Mammary epithelial cell (primary cell): Measurements from ENCODE around the gene RTN4RL1.

Experiments used
- EZH2 ChIP-seq: IDR thresholded peaks from 2 replicates; pipeline ENCODE4 v1.6.1; 2012; ENCODE audit warnings: low read length, inconsistent platforms, borderline replicate concordance
- TF ChIP-seq, protein P1 (sequence below), 2 donors: IDR thresholded peaks in 1 of 2; conservative IDR thresholded peaks in 1 of 2; 2 replicates each; pipeline ENCODE4 v1.5.1; 2011 to 2012; ENCODE audit warnings: inconsistent platforms in 2 of 2, low read length in 2 of 2, mild to moderate bottlenecking in 2 of 2, control low read depth in 1 of 2, low read depth in 1 of 2; ENCODE audit not compliant: insufficient read depth in 1 of 2; ENCODE audit errors: extremely low read depth in 1 of 2

DNA sequence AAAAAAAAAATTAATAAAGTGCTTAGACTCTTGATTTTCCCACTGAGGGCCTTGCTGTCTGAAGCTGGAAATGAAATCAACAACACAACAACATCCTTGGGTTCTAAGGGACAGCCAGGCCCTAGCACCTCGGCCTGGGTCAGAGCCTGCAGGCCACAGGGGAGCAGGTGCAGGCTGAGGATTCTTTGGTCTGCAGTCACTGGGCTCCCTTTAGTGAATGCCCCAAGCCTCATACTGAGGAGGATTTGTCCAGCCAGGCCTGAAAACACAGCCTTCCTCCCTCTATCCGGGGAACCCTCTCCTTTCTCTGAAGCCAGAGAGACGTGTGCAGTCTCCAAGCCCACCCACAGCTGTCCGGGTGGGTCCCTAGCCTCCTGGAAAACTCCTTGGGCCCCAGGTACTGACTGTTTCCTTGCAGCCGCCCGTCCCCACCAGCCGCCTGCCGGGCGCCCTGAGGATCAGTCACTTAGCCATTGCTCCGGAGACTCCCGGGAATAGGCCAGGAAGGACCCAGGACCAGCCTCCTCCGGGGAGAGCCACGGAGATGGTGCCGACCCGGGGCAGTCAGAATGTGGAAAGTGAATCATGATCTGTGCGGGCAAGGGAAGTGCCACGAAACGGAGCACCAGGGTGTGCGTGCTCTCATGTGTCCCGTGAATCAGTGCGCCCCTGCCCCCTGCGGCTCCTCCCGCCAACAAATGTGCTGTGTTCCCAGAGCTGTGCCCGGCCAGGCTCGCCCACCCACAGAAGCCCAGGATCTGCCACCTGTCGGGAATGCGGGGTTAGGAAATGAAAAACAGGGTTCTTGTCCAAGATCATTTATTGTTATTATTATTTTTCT is 91.0 kb downstream of the RTN4RL1 start:
- TF ChIP-seq, protein P1, sequence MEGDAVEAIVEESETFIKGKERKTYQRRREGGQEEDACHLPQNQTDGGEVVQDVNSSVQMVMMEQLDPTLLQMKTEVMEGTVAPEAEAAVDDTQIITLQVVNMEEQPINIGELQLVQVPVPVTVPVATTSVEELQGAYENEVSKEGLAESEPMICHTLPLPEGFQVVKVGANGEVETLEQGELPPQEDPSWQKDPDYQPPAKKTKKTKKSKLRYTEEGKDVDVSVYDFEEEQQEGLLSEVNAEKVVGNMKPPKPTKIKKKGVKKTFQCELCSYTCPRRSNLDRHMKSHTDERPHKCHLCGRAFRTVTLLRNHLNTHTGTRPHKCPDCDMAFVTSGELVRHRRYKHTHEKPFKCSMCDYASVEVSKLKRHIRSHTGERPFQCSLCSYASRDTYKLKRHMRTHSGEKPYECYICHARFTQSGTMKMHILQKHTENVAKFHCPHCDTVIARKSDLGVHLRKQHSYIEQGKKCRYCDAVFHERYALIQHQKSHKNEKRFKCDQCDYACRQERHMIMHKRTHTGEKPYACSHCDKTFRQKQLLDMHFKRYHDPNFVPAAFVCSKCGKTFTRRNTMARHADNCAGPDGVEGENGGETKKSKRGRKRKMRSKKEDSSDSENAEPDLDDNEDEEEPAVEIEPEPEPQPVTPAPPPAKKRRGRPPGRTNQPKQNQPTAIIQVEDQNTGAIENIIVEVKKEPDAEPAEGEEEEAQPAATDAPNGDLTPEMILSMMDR (conservative IDR thresholded peaks at IDR 0.05 in 1 of 2, IDR thresholded peaks at IDR 0.05 in 1 of 2; ENCODE audit: extremely low read depth in 1 of 2, insufficient read depth in 1 of 2, low read depth in 1 of 2, low read length in 2 of 2) = no peak
- TF ChIP-seq EZH2 = no peak
